GM12874 (cell line): Measurements from ENCODE around the gene INAFM2.
A peak's percentile ranks its signal among the peaks of the same experiment; 100 is the strongest.

ENCODE experiments used
- CTCF ChIP-seq: IDR thresholded peaks from 2 replicates; pipeline ENCODE4 v1.5.1; 2011; ENCODE audit warnings: low read depth, mild to moderate bottlenecking, control low read depth, low read length, moderate library complexity; ENCODE audit not compliant: insufficient read depth

The INAFM2 gene

GRCh38 chr15:40338041-40338657 lies 14.7 kb downstream of the INAFM2 start:
- peak; percentile 94 for TF ChIP-seq CTCF

GRCh38 chr15:40338921-40339620 lies 15.6 kb downstream of the INAFM2 start:
- no peak for TF ChIP-seq CTCF

- TF ChIP-seq CTCF, result 0 out of 2 replicates have a peak, but pooled peaks have one; percentile 5
Observed at GRCh38 chr15:40339621-40339945, 16.1 kb downstream of the INAFM2 start.

GRCh38 chr15:40340038-40340739 lies 16.7 kb downstream of the INAFM2 start:
- TF ChIP-seq CTCF, result no peak

GRCh38 chr15:40340740-40341400 lies 17.4 kb downstream of the INAFM2 start, which contains the start of gene CCDC9B:
Gene CCDC9B, minus strand, starts transcription at chr15:40340939. Its CDS starts 120 bp downstream, at chr15:40340819.
- no peak for TF ChIP-seq CTCF

GRCh38 chr15:40342416-40343320 lies 19.2 kb downstream of the INAFM2 start:
- TF ChIP-seq CTCF, result no peak
